HG03025 (cell line): Measurements from ENCODE around the gene C15orf62.

Experiments used
- ATAC-seq: cut with Tn5 transposase; IDR thresholded peaks from one replicate; pipeline ENCODE4 v1.9.1; 2021; ENCODE audit warnings: mild to moderate bottlenecking, moderate library complexity; ENCODE audit not compliant: unreplicated experiment, low FRiP score

The C15orf62 gene

GRCh38 chr15:40754883-40755811 lies 14.6 kb upstream of the C15orf62 start, which contains the start of gene RMDN3:
RMDN3 (minus strand) TSS chr15:40755254; CDS start chr15:40754783, 471 bp downstream.
- peak; percentile 75 for ATAC-seq

GRCh38 chr15:40755812-40756208 lies 14.0 kb upstream of the C15orf62 start:
- no peak for ATAC-seq

DNA sequence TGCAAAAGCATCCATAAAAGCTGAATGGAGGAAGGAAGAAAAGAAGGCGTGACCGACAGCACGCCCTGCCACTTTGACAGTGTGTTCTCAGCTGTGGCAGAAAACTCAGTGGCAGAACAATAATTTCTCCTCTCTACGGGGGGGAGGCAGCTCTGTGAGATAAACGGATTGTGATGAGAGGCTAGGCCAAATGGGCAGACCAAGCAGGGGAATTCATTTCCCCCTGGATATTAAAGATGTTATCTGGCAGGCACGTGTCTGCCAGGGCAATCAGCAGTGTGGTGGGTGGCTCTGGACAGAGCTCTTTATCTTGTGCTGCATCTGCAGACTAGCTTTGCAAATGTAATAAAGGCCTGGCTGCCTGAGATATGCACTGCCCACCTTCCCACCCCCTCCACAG lies 12.8 kb upstream of the C15orf62 start:
- ATAC-seq = no peak

DNA sequence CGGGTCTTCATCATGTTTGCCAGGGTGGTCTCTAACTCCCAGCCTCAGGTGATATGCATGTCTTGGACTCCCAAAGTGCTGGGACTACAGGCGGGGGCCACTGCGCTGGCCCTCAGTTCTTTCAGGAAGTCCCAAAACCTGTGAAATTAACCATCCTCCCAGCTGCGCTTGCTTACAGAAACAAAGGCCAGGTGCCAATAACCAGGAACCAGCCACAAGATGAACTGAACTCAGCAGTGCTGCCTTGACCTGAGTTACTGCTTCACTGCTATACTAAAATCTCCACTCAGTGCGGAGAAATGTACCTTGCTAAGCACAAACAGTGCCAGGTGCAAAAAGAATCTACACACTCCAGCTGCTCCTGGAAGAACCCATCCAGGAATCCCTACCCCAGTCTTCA lies 9.8 kb upstream of the C15orf62 start:
- no peak for ATAC-seq

DNA sequence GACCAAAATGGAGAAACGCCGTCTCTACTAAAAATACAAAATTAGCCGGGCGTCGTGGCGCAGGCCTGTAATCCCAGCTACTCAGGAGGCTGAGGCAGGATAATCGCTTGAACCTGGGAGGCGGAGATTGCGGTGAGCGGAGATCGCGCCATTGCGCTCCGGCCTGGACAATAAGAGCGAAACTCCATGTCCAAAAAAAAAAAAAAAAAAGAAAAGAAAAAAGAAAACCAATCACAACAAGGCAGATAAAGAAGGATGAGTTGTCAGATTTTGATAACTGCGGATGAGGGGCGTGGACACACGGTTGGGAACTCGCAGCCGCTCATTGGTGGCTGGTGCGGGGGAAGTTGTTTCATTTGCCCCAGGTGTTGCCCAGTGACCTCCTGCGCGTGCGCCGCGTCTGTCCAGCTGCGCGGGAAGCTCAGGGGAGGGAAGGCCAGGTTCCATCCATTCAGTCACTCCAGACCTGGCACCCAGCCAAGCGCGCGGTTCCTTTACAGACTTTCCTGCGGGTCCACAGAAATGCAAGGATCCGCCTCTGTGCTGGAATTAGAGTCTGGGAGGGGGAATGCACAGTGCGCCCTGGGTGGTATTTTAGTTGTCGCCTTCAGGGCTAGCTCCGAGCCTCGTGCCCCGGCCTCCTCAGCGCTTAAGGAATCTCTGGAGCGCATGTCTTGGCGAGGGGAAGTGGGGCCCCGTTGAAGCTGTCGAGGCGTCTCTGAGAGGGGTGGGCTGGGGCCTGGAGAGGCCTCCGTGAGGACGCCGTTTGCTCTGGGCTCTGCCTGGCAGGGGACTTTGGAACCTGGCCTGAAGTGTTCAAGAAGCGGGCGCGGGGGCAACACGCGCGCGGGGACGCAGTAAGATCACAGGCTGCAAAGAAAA lies 6.6 kb upstream of the C15orf62 start:
- no peak for ATAC-seq

DNA sequence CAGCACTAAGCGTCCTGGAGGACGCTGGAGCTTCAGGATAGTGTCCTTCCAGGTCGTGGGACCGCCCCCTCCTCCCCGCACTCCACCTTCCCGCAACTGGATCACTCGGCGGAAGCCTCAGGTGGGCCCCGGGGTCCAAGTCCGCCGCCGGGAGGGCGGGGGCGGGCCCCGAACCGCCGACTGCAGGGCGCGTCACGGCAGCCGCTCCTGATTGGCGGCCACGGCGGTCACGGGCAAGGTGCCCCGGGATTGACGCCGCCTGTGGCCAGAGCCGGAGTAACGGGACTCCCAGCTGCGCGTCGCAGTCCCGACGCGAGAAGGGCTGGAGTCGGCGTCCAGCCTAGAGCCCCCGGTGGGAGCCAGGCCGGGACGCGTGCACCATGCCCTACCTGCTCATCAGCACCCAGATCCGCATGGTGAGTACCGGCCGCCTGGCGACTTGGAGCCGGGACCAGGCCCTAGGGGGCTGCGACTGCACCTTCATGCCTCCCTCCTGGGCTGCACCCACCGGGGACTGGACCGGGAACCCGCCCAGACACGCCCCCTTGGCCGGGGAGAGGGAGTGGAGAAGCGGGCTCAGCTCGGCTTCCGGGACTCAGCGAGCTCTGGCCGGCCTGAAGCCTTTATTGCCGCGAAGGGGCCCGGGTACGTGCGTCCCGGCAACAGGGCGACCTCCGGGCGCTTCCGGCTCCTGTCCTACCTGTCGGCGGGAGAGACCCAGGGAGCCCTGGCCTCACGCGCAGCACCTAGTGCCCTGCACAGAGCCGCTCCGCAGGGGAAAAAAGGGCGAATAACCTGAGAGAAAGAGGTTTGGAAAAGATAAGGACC lies 5.8 kb upstream of the C15orf62 start, which contains the start of gene GCHFR:
GCHFR (plus strand) TSS at position 268 of the 828 bp plus-strand sequence; CDS start at position 381, 113 bp downstream.
- peak; percentile 46 for ATAC-seq

DNA sequence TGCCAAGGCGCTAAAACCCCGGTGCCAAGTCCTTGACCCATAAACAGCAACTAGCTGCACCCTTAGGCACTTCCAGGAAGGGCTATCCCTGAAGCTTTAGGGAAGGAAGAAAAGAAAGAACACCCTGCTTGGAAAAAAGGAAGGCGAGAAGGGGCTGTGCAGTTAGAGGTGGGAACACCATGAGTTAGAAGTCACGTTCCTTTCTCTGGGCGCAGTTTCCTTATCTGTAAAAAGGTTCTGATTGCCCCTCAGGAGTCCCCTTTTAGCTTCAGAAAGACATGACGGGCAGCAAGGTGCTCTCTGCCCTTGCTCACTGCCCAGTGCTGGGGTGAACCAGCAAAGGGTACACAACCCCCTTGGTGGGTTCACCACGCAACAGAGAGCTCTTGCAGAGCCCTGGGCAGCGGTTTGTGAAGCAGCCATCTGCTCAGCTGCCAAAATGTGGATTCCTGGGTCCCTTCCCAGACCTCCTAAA lies 5.1 kb upstream of the C15orf62 start:
- ATAC-seq = no peak

DNA sequence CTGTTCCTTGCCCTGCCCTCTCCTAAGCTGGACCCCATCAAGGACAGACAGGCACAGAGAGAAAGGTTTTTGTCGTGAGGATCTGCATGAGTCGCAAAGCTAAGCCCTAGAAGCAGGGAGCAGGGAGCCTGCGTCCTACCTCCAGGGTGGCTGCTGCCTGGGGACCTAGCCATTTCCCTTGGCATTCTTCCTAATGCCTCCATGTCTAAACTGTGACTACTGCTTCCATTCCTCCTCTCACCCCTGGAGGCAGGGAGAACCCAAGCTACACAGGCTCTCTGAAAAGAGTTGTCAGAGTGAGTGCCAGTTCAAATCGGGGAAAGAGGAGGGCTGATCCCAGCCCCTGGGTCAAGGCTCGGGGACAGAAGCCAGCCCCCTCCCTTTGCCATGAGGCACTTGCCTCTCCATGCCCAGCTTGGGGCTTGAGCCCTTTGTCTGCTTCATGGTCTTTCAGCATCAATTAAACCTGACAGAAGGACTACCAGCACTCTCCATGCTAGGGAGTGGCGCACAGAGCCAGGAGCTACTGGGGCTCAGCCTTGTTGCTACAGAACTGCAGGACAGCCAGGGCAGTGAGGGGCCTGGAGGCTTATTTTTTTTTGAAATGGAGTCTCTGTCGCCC lies 3.5 kb upstream of the C15orf62 start:
- no peak for ATAC-seq

- ATAC-seq = no peak
Observed at GRCh38 chr15:40766906-40767837, 2.6 kb upstream of the C15orf62 start.

- ATAC-seq = no peak
Observed at GRCh38 chr15:40767838-40768500, 1.8 kb upstream of the C15orf62 start.

GRCh38 chr15:40768521-40769273 lies 1.1 kb upstream of the C15orf62 start:
- ATAC-seq = no peak

- ATAC-seq = no peak
Observed at GRCh38 chr15:40770147-40770721, 454 bp downstream of the C15orf62 start.

DNA sequence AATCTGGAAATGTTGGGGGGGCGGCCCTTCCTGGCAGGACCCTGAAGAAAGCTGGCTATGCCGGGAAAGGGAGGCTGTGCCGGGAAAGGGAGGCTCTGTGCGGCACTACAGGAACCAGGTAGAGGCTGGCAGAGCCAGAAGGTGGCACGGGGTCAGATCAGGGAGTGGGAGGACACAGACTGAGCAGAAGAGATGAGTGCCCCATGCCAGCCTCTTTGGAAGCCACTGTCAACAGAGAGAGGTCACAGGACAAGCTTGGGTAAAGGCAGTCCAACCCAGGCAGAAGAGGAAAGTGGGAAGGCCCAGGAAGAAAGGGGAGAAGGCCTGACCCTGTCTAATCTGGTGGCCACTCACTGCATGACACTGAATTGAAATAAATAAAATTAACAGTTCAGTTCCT lies 1.5 kb downstream of the C15orf62 start:
- ATAC-seq = no peak

GRCh38 chr15:40772014-40772413 lies 2.2 kb downstream of the C15orf62 start:
- ATAC-seq = no peak

- ATAC-seq = no peak
Observed at GRCh38 chr15:40773496-40773895, 3.7 kb downstream of the C15orf62 start.

DNA sequence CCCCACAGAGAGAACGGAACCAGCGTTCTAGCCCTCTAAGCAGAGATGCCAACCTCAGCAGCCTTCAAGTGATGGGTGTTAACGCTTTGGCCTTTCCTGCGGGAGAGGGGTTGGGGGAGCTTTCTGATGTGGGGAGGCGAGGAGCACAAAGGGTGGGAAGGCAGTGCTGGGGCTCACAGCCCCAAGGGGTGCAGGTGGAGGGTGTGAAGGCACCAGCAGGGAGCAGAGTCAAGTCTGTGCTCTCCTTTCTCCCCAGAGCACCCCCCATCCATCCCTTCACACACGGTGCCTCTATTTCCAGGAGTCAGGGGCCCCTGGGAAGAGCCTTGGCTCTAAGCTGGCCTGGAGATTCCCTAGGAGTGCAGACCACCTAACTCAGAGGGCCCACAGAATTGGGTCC lies 4.1 kb downstream of the C15orf62 start:
- no peak for ATAC-seq

DNA sequence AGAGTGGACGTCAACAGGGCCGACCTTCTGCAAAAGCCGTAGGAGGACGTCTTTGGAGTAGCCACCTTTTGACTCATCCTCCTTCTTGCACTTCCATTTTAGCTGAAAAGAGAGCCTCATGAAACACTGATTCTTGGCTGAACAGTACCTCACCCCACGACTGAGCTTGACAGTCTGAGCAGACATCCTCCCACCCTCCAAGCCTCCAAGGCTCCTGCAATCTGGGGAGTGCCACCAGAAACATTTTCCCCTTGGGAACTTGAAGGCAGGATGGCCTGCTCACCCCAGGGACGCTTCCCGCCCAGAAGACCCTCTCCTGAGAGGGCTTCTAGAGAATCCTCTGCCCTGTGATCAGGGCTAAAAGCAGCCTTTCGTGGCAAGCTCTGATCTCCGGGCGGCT lies 5.2 kb downstream of the C15orf62 start:
- no peak for ATAC-seq
